ENCODE results near the gene RTN4RL1. TPM values are rescaled to one million over a fixed set of nuclear protein-coding genes. Genes with fewer than 3 reads are reported as not detected.

RTN4RL1 gene
- total RNA-seq, 2 experiments from 2014 or later, result 0.17 to 0.21 TPM

GRCh38 chr17:1943436-1943831 lies 81.7 kb downstream of the RTN4RL1 start:
- CTCF ChIA-PET, result no interaction called here
- H3K4me3 Mint-ChIP-seq, result no peak overlapping the region
- no peaks in the 10 kb centered on the region for H3K9me3 Mint-ChIP-seq
- H3K4me1 Mint-ChIP-seq (ENCODE audit: low read depth), result no peaks in the 10 kb centered on the region
- intact Hi-C loops (cut with micrococcal nuclease), result no loop called here
- no peaks in the 10 kb centered on the region for H3K27me3 Mint-ChIP-seq
- H3K36me3 Mint-ChIP-seq, result no peaks in the 10 kb centered on the region
- DNase-seq, result no peak
- POLR2A ChIA-PET, result no interaction called here
- H3K27ac Mint-ChIP-seq, result no peak overlapping the region

- no peak overlapping the region for H3K4me3 Mint-ChIP-seq
- H3K36me3 Mint-ChIP-seq, result no peaks in the 10 kb centered on the region
- no peaks in the 10 kb centered on the region for H3K9me3 Mint-ChIP-seq
- no peaks in the 10 kb centered on the region for H3K27me3 Mint-ChIP-seq
- intact Hi-C loops (cut with micrococcal nuclease), result no loop called here
- POLR2A ChIA-PET, result no interaction called here
- DNase-seq, result no peak
- CTCF ChIA-PET, result no interaction called here
- H3K27ac Mint-ChIP-seq, result no peak overlapping the region
- no peaks in the 10 kb centered on the region for H3K4me1 Mint-ChIP-seq (ENCODE audit: low read depth)
These were observed 82.3 kb downstream of the RTN4RL1 start for GRCh38 chr17:1942666-1943435.

- Mint-ChIP-seq H3K27ac (no peak overlapping the region), H3K4me3 (no peak overlapping the region), H3K4me1 (ENCODE audit: low read depth) (no peaks in the 10 kb centered on the region), H3K27me3 (no peaks in the 10 kb centered on the region), H3K36me3 (no peaks in the 10 kb centered on the region), H3K9me3 (no peaks in the 10 kb centered on the region)
- intact Hi-C loops (cut with micrococcal nuclease), result no loop called here
- ChIA-PET POLR2A (no interaction called here), CTCF (no interaction called here)
- no peak for DNase-seq
These were observed 83.1 kb downstream of the RTN4RL1 start for GRCh38 chr17:1942066-1942365.

- ChIA-PET POLR2A (no interaction called here), CTCF (no interaction called here)
- intact Hi-C loops (cut with micrococcal nuclease), result no loop called here
- Mint-ChIP-seq H3K9me3 (no peaks in the 10 kb centered on the region), H3K27ac (no peak overlapping the region), H3K36me3 (no peaks in the 10 kb centered on the region), H3K27me3 (no peaks in the 10 kb centered on the region), H3K4me3 (no peak overlapping the region), H3K4me1 (ENCODE audit: low read depth) (no peaks in the 10 kb centered on the region)
- no peak for DNase-seq
These were observed 83.7 kb downstream of the RTN4RL1 start for GRCh38 chr17:1941272-1942065.

GRCh38 chr17:1940810-1941185 lies 84.3 kb downstream of the RTN4RL1 start:
- Mint-ChIP-seq H3K27ac (no peak overlapping the region), H3K36me3 (no peaks in the 10 kb centered on the region), H3K27me3 (no peaks in the 10 kb centered on the region), H3K4me1 (ENCODE audit: low read depth) (no peaks in the 10 kb centered on the region), H3K9me3 (no peaks in the 10 kb centered on the region), H3K4me3 (no peak overlapping the region)
- DNase-seq, result no peak
- ChIA-PET CTCF (no interaction called here), POLR2A (interaction anchor here (0.6 kb wide), 1 partner anchor 257 kb away, joined by 3 read pairs; no protein-coding TSS in a partner anchor)
- intact Hi-C loops (cut with micrococcal nuclease), result no loop called here

- Mint-ChIP-seq H3K9me3 (no peaks in the 10 kb centered on the region), H3K4me1 (ENCODE audit: low read depth) (no peaks in the 10 kb centered on the region), H3K27ac (no peak overlapping the region), H3K36me3 (no peaks in the 10 kb centered on the region), H3K27me3 (no peaks in the 10 kb centered on the region), H3K4me3 (no peak overlapping the region)
- CTCF ChIA-PET, result interaction anchor here (0.9 kb wide), 1 partner anchor 86 kb away, joined by 3 read pairs; no protein-coding TSS in a partner anchor
- intact Hi-C loops (cut with micrococcal nuclease), result no loop called here
- POLR2A ChIA-PET, result interaction anchor here (0.6 to 1.0 kb wide), 2 partner anchors 36 to 257 kb away, joined by 3 read pairs; no protein-coding TSS in a partner anchor
- no peak for DNase-seq
These were observed 84.9 kb downstream of the RTN4RL1 start for GRCh38 chr17:1939981-1940809.

- POLR2A ChIA-PET, result no interaction called here
- H3K4me3 Mint-ChIP-seq, result no peak overlapping the region
- CTCF ChIA-PET, result no interaction called here
These were observed 87.7 kb downstream of the RTN4RL1 start for GRCh38 chr17:1937461-1937860.

GRCh38 chr17:1936766-1937165 lies 88.4 kb downstream of the RTN4RL1 start:
- Mint-ChIP-seq H3K4me1 (ENCODE audit: low read depth) (no peaks in the 10 kb centered on the region), H3K36me3 (no peaks in the 10 kb centered on the region), H3K9me3 (no peaks in the 10 kb centered on the region), H3K27ac (no peak overlapping the region), H3K4me3 (no peak overlapping the region), H3K27me3 (no peaks in the 10 kb centered on the region)
- POLR2A ChIA-PET, result no interaction called here
- intact Hi-C loops (cut with micrococcal nuclease), result no loop called here
- CTCF ChIA-PET, result no interaction called here
- no peak for DNase-seq

More at GRCh38 chr17:1937461-1937860, 87.7 kb downstream of the RTN4RL1 start:
- Mint-ChIP-seq H3K9me3 (no peaks in the 10 kb centered on the region), H3K27me3 (no peaks in the 10 kb centered on the region), H3K36me3 (no peaks in the 10 kb centered on the region), H3K27ac (no peak overlapping the region), H3K4me1 (ENCODE audit: low read depth) (no peaks in the 10 kb centered on the region)
- intact Hi-C loops (cut with micrococcal nuclease), result no loop called here
- no peak for DNase-seq

- intact Hi-C loops (cut with micrococcal nuclease), result no loop called here
- H3K4me1 Mint-ChIP-seq (ENCODE audit: low read depth), result no peaks in the 10 kb centered on the region
- H3K4me3 Mint-ChIP-seq, result no peak overlapping the region
- no peaks in the 10 kb centered on the region for H3K36me3 Mint-ChIP-seq
- ChIA-PET CTCF (no interaction called here), POLR2A (no interaction called here)
- no peaks in the 10 kb centered on the region for H3K27me3 Mint-ChIP-seq
- H3K9me3 Mint-ChIP-seq, result no peaks in the 10 kb centered on the region
- no peak for DNase-seq
- H3K27ac Mint-ChIP-seq, result no peak overlapping the region
These were observed 90.2 kb downstream of the RTN4RL1 start for GRCh38 chr17:1934901-1935300.

- H3K4me3 Mint-ChIP-seq, result no peak overlapping the region
- intact Hi-C loops (cut with micrococcal nuclease), result no loop called here
- H3K4me1 Mint-ChIP-seq (ENCODE audit: low read depth), result no peaks in the 10 kb centered on the region
- no peak for DNase-seq
- no peaks in the 10 kb centered on the region for H3K36me3 Mint-ChIP-seq
- H3K27ac Mint-ChIP-seq, result no peak overlapping the region
- CTCF ChIA-PET, result no interaction called here
- POLR2A ChIA-PET, result no interaction called here
- H3K9me3 Mint-ChIP-seq, result no peaks in the 10 kb centered on the region
- no peaks in the 10 kb centered on the region for H3K27me3 Mint-ChIP-seq
These were observed 91.0 kb downstream of the RTN4RL1 start for GRCh38 chr17:1933875-1934715.

GRCh38 chr17:1931844-1932579 lies 93.1 kb downstream of the RTN4RL1 start:
- H3K27me3 Mint-ChIP-seq, result no peaks in the 10 kb centered on the region
- CTCF ChIA-PET, result no interaction called here
- POLR2A ChIA-PET, result no interaction called here
- intact Hi-C loops (cut with micrococcal nuclease), result no loop called here
- H3K4me1 Mint-ChIP-seq (ENCODE audit: low read depth), result no peaks in the 10 kb centered on the region
- H3K4me3 Mint-ChIP-seq, result no peak overlapping the region
- no peaks in the 10 kb centered on the region for H3K36me3 Mint-ChIP-seq
- no peak overlapping the region for H3K27ac Mint-ChIP-seq
- no peak for DNase-seq
- no peaks in the 10 kb centered on the region for H3K9me3 Mint-ChIP-seq

Measured in activated CD4-positive, alpha-beta memory T cell treated with anti-CD3 and anti-CD28 coated beads for 36 hours (primary cell).